HFFc6 (cell line): Measurements from ENCODE around the gene E2F6. TPM values are rescaled to one million over a fixed set of nuclear protein-coding genes. Genes with fewer than 3 reads are reported as not detected.

Experiments
- DNase-seq: peaks from one replicate; pipeline ENCODE4 v3.0.0-alpha.2; 2018
- H3K27ac Mint-ChIP-seq: 2 replicates; pipeline ENCODE4 v1.8.0; 2020; ENCODE audit warnings: mild to moderate bottlenecking, mixed read lengths
- H3K27me3 Mint-ChIP-seq: 2 replicates; pipeline ENCODE4 v1.8.0; 2021; ENCODE audit warnings: mild to moderate bottlenecking, moderate library complexity, mixed read lengths; ENCODE audit not compliant: insufficient read depth
- H3K36me3 Mint-ChIP-seq: 2 replicates; pipeline ENCODE4 v1.8.0; 2021; ENCODE audit warnings: low read depth, mixed read lengths
- H3K4me1 Mint-ChIP-seq: 2 replicates; pipeline ENCODE4 v1.8.0; 2020; ENCODE audit warnings: low read depth, mixed read lengths
- H3K4me3 Mint-ChIP-seq: 2 replicates; pipeline ENCODE4 v1.8.0; 2020; ENCODE audit warnings: mild to moderate bottlenecking, moderate library complexity, mixed read lengths
- H3K9me3 Mint-ChIP-seq: 2 replicates; pipeline ENCODE4 v1.8.0; 2020; ENCODE audit warnings: mild to moderate bottlenecking, mixed read lengths
- CTCF ChIP-seq: fragments of 200-600 bp; sonication (generic); IDR thresholded peaks from 2 replicates; pipeline ENCODE4 v1.5.0; 2021; ENCODE audit warnings: antibody characterized with exemption, mild to moderate bottlenecking
- total RNA-seq, 6 experiments: library from RNA; stranded (reverse); fragmentation: NEBNext Ultra II Directional; extraction: Animal tissue kit (Norgen Biotek cat#: 25700); gene quantifications; 2 replicates in 1 of 6; 3 replicates in 5 of 6; pipeline ENCODE4 v1.2.3, GENCODE V29; 2021

Gene E2F6
- total RNA-seq, 6 experiments from 2014 or later: 8.9 to 11.3 (median 10.3) TPM

GRCh38 chr2:11410101-11410500 is 55.9 kb downstream of the E2F6 start:
- peaks cover 8% of the 10 kb centered on the region for H3K27me3 Mint-ChIP-seq

GRCh38 chr2:11409572-11409959 is 56.4 kb downstream of the E2F6 start:
- peaks cover 38% of the 10 kb centered on the region for H3K4me1 Mint-ChIP-seq
- DNase-seq: no peak
- H3K27me3 Mint-ChIP-seq: peaks cover 8% of the 10 kb centered on the region
- H3K4me3 Mint-ChIP-seq: no peak overlapping the region
- no peak for TF ChIP-seq CTCF
- no peaks in the 10 kb centered on the region for H3K36me3 Mint-ChIP-seq
- no peaks in the 10 kb centered on the region for H3K9me3 Mint-ChIP-seq
- no peak overlapping the region for H3K27ac Mint-ChIP-seq

More at GRCh38 chr2:11410101-11410500, 55.9 kb downstream of the E2F6 start:
- no peak for DNase-seq
- peaks cover 39% of the 10 kb centered on the region for H3K4me1 Mint-ChIP-seq
- TF ChIP-seq CTCF: no peak
- H3K36me3 Mint-ChIP-seq: no peaks in the 10 kb centered on the region
- H3K4me3 Mint-ChIP-seq: no peak overlapping the region
- H3K27ac Mint-ChIP-seq: no peak overlapping the region
- H3K9me3 Mint-ChIP-seq: no peaks in the 10 kb centered on the region

- H3K9me3 Mint-ChIP-seq: no peaks in the 10 kb centered on the region
- H3K4me1 Mint-ChIP-seq: peaks cover 37% of the 10 kb centered on the region
- no peak overlapping the region for H3K4me3 Mint-ChIP-seq
- peaks cover 8% of the 10 kb centered on the region for H3K27me3 Mint-ChIP-seq
- H3K36me3 Mint-ChIP-seq: no peaks in the 10 kb centered on the region
- no peak overlapping the region for H3K27ac Mint-ChIP-seq
- TF ChIP-seq CTCF: no peak
- no peak for DNase-seq
These were observed 56.9 kb downstream of the E2F6 start for GRCh38 chr2:11408959-11409571.

GRCh38 chr2:11407413-11407812 is 58.5 kb downstream of the E2F6 start:
- Mint-ChIP-seq H3K4me1 (peaks cover 41% of the 10 kb centered on the region), H3K9me3 (no peaks in the 10 kb centered on the region), H3K27me3 (peaks cover 4% of the 10 kb centered on the region), H3K4me3 (no peak overlapping the region; the same call in 1 of the 2 replicates), H3K36me3 (no peaks in the 10 kb centered on the region), H3K27ac (peak overlapping the region; percentile 92)
- DNase-seq: no peak
- no peak for TF ChIP-seq CTCF

- DNase-seq: peak; percentile 96
- no peak for TF ChIP-seq CTCF
- no peaks in the 10 kb centered on the region for H3K36me3 Mint-ChIP-seq
- peaks cover under 1% of the 10 kb centered on the region; the same call in 1 of the 2 replicates for H3K27me3 Mint-ChIP-seq
- H3K27ac Mint-ChIP-seq: peak overlapping the region; percentile 92
- no peaks in the 10 kb centered on the region for H3K9me3 Mint-ChIP-seq
- peak overlapping the region; percentile 77 for H3K4me3 Mint-ChIP-seq
- peaks cover 41% of the 10 kb centered on the region for H3K4me1 Mint-ChIP-seq
These were observed 59.0 kb downstream of the E2F6 start for GRCh38 chr2:11406958-11407381.
